H1 (cell line): Measurements from ENCODE around the gene TTLL9.

Experiments
- CBX5 ChIP-seq: fragments of 300-800, 300-1000 bp; sonication (generic); IDR thresholded peaks from 2 replicates; pipeline ENCODE4 v1.7.1; 2016; ENCODE audit warnings: antibody characterized with exemption, low read length, low read depth
- CEBPB ChIP-seq: IDR thresholded peaks from 2 replicates; pipeline ENCODE4 v1.6.1; 2012; ENCODE audit warnings: low read depth, low read length
- CTBP2 ChIP-seq: IDR thresholded peaks from 2 replicates; pipeline ENCODE4 v1.7.0; 2011; ENCODE audit warnings: borderline replicate concordance, mild to moderate bottlenecking, moderate library complexity, mixed read lengths, low read length; ENCODE audit not compliant: insufficient read depth, insufficient read length
- MAFK ChIP-seq: IDR thresholded peaks from 2 replicates; pipeline ENCODE4 v1.6.1; 2012; ENCODE audit warnings: low read depth, mild to moderate bottlenecking, improper control_type of control experiment, low read length
- POLR2A ChIP-seq, 2 experiments: IDR thresholded peaks; 1 replicate in 1 of 2; 2 replicates in 1 of 2; pipeline ENCODE4 v1.6.1; 2011; ENCODE audit warnings: low read depth in 2 of 2, low read length in 2 of 2, mild to moderate bottlenecking in 2 of 2; ENCODE audit errors: control extremely low read depth in 1 of 2
- RBBP5 ChIP-seq: IDR thresholded peaks from 2 replicates; pipeline ENCODE4 v1.7.1; 2012; ENCODE audit warnings: low read depth, mild to moderate bottlenecking, inconsistent platforms, low read length, moderate library complexity, borderline replicate concordance
- TF ChIP-seq, protein P1 (sequence below), 3 experiments: IDR thresholded peaks; 1 replicate in 2 of 3; 2 replicates in 1 of 3; pipeline versions ENCODE4 v1.5.1 to v1.6.1; 2011; ENCODE audit warnings: low read length in 3 of 3, mild to moderate bottlenecking in 3 of 3, inconsistent platforms in 2 of 3, low read depth in 1 of 3, moderate library complexity in 1 of 3; ENCODE audit not compliant: insufficient read depth in 1 of 3; ENCODE audit errors: control extremely low read depth in 1 of 3

DNA sequence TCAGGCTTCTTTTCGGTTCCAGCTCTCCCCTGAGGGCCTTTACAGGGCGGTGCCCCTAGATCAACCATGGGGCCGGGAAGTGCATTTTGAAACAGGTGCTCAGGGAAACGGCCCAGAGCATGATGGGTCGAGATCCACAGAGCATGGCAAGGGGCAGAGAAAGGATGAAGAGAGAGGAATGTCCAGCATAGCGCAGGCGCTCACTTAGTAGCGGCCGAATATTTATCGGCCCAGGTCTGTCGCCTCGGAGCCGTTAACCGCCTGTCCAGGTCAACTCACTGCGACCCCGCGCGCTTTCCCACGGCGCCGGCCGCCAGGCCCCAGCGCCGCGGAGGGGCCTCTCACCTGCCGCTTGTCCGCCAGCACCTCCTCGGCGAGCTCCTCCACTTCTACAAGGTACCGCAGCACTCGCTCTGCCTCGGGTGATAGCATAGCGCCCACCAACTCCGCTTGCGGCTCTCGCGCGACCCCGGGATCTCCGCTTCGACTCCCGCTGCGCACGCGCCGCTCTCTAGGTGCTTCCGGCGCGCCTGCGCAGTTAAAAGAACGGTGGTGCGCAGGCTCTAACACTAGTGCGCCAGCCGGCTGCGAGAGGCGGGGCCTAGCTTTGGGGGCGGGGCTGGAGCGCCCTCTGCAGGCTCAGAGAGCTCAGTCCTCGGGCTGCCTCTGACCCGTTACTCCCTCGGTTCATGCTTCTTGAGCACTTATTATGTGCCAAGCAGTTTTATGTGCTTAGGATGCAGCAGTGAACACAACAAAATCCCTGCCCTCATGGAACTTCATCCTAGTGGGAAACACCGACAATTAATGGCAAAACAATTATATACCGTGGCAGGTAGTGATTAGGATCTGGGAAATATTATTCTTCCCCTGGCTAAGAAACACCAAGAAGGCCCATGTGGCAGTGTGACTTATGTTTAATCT, 81.4 kb downstream of the TTLL9 start, which contains the start of gene PDRG1:
- peak; percentile 76; the same call in 1 of the 2 replicates for TF ChIP-seq RBBP5
- peak; percentile 77 to 91 for TF ChIP-seq POLR2A (IDR thresholded peaks at IDR 0.05; ENCODE audit: control extremely low read depth in 1 of 2, low read depth in 2 of 2, low read length in 2 of 2)
- TF ChIP-seq, protein P1, sequence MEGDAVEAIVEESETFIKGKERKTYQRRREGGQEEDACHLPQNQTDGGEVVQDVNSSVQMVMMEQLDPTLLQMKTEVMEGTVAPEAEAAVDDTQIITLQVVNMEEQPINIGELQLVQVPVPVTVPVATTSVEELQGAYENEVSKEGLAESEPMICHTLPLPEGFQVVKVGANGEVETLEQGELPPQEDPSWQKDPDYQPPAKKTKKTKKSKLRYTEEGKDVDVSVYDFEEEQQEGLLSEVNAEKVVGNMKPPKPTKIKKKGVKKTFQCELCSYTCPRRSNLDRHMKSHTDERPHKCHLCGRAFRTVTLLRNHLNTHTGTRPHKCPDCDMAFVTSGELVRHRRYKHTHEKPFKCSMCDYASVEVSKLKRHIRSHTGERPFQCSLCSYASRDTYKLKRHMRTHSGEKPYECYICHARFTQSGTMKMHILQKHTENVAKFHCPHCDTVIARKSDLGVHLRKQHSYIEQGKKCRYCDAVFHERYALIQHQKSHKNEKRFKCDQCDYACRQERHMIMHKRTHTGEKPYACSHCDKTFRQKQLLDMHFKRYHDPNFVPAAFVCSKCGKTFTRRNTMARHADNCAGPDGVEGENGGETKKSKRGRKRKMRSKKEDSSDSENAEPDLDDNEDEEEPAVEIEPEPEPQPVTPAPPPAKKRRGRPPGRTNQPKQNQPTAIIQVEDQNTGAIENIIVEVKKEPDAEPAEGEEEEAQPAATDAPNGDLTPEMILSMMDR (IDR thresholded peaks at IDR 0.05; ENCODE audit: control extremely low read depth in 1 of 3, insufficient read depth in 1 of 3, low read depth in 1 of 3, low read length in 3 of 3): peak; percentile 95 to 99 (median 97)
- no peak for TF ChIP-seq CBX5
- no peak for TF ChIP-seq MAFK
- TF ChIP-seq CEBPB: no peak
- no peak for TF ChIP-seq CTBP2
